HG03378 (cell line): ENCODE data around the gene TTC7B.

Experiments used
- ATAC-seq: cut with Tn5 transposase; IDR thresholded peaks from one replicate; pipeline ENCODE4 v1.9.1; 2021; ENCODE audit warnings: mild to moderate bottlenecking, moderate library complexity; ENCODE audit not compliant: unreplicated experiment

TTC7B gene

DNA sequence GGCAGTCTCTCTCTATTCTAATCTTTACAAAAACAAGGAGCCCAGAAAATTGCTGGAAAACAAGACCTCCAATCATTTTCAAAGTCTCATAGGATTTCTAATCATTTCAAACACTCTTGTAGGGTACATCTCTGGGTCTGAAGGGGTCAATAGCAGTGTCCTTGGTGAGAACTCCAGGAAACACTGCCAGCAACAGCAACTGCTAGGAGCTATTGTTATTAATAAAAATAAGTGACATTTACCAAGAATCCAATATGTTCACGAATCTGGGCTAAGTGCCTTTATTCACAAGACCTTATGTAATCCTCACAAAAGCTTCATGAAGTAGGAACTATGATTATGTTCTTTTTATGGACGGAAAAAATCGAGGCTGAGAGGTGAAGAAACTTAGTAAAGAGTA, 72.8 kb downstream of the TTC7B start:
- ATAC-seq, result no peak

DNA sequence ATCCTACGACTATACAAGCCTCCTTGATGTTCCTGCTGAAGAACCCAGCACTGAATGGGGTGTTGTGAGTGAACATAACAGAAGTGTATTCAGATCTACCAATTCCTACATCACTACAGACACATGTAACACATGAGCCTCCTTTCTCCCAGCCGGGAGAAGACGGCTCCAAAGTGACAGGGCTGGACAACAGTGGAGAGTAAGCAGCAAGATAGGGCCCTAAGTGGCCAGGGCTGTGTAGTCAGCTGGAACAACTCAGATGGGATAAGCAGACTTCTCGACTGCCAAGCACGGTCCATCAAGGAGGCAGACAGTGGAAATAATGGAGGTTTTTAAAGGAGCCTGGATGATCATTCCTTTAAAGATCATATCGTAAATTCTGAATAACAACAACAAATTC, 73.5 kb downstream of the TTC7B start:
- ATAC-seq, result no peak

DNA sequence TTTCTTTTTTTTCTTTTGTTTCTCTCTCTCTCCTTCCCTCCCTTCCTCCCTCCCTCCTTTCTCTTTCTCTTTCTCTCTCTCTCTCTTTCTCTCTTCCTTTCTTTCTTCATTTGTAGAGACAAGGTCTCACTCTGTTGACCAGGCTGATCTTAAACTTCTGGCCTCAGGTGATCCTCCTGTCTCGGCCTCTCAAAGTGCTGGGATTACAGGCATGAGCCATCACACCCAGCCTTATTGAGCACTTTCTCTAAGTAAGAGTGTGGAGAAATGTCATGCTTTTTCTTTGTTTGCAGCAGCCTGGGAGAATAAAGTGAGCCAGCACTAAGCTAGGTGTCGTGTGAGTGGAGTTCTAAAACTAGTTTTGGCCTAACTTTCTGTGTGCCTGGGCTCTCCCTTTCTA, 74.0 kb downstream of the TTC7B start:
- ATAC-seq, result no peak

DNA sequence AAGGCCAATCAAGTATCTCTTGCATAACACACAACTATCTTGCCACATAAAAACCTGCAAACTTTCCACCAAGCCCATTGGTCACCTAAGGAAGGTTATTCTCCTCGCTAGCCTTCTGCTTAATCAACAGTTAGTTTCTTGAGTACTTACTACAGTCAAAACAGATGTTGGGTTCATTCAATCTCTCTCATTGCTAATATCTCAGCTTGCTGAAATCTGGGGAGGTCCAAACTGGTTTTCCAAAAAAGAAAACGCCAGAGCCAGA, 74.6 kb downstream of the TTC7B start:
- ATAC-seq, result no peak

DNA sequence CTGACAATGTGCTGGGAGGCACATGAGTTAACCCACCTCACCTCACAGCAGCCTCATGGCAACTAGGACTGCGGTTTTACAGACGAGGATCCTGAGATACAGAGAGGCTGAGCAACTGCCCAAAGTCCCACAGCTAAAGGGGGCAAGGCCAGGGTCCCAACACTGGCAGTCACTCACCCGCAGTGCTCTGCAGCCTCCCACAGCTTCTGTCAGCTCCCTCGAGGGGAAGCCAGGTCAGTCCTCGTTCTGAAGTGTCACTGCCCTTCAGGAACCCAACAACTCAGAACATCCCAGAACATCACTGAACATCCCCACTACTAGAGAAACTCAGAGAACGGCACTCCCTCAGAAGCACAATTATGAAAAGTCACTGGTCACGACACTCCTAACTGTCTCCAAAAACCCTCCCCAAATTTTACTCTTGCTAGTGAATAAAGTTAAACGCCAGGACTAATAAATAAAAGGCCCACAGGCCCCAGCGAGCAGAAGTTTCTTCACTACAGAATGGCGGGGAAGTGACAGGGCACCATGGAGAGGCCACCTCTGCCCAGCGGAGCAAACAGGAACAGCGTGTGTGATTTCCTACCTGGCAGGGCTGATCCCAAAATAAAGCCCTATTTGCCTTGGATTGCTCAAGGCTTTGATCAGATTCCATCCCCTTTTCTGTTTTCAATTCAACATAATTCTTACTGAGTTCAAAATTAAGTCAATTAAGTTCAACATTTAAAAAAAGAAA, 75.1 kb downstream of the TTC7B start:
- no peak for ATAC-seq

DNA sequence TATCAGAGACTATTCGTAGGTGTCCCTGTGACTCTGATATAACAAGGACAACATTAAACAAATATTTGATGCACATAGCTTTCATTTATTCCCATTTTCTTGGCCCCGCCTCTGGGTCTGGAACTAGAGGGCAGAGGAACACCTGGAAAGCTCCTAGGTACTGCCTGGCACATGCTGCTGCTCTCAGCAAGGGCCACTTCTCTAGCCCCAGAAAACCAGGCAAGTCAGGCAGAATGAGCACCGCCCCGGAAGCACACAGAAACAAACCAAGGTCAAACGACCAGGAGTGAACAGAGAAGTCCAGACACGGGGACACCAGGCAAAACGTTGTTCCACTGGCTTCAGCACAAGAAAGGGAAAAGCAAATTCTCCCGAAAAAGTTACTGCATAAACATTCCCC, 76.1 kb downstream of the TTC7B start:
- ATAC-seq, result no peak

DNA sequence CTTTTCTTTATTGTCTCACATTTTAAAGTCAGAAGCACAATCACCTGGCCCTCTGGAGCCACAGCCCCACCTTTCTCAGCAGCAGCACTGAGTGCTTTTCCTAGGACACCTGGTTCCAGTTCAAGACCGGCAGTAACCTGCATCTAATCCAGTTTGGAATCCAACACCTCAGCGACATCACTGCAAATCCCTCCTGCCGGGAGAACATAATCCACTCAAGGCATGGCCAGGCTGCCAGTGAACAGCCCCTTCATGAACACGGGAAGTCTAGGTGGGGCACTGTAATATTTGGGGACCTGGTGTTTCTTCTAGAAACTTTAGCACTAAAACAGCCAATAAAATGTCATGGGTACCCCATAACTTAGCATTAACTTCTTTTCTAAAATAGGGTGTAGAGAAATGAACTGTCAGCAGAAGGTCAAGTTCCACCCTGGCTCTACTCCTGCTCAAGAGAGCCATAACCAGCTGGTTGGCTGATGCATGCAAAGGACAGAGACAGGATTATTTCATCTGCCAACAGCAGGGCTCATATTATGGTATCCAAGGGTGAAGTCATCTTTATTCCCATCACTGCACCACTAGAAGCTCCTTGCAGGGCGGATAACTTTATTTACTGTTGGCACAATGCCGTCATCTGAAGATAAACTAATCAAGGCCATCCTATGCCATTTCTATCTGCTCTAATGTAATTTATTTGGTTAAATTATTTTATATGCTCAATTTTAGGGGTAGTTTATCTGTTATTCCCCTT, 76.7 kb downstream of the TTC7B start:
- ATAC-seq, result no peak

DNA sequence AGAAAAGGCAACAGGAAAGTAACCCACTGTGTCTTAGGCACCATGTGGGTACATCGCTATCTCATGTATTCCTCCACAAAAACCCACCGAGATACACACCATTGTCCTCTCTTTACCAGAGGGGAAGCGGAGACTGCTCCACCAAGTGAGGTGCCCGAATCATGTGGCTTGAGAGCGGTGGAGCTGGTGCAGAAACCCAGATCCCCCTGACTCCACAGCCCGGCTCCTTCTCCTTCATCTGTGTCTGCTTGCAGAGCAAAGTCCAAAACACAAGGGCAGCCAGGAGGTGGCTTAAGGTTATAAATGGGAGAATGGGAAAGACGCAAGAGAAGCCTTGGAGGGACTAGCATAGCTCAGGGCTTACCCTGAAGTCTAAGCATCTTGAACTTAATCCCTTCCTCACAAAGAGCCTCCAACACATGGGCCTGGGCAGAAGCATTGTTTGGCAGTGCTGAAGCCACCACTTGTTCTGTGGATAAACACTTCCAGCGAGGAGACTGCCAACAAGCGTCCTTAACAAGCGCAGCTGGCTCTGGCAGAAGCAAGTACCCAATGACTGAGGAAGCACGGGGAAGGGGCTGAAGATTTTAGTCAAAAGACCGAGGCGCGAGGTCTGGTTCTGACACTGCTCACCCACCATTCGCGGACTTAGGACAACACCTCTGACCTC, 83.0 kb downstream of the TTC7B start:
- no peak for ATAC-seq

DNA sequence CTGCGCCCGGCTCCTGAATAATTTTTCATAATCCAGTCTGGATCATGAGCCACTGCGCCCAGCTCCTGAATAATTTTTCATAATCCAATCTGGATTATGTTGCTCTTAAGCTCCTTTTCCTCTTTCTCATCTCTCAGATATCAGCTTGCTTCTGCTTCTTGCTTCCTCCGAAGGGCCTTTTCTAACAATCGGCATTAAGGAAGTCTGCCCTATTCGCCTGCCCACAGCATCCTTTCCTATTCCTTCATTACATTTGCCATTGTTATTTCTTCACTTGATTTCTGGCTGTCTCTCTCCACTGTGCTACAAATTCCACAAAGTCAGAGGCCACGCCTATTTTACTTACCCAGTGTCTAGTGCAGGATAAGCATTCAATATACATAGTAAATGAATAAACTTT, 83.5 kb downstream of the TTC7B start:
- no peak for ATAC-seq

DNA sequence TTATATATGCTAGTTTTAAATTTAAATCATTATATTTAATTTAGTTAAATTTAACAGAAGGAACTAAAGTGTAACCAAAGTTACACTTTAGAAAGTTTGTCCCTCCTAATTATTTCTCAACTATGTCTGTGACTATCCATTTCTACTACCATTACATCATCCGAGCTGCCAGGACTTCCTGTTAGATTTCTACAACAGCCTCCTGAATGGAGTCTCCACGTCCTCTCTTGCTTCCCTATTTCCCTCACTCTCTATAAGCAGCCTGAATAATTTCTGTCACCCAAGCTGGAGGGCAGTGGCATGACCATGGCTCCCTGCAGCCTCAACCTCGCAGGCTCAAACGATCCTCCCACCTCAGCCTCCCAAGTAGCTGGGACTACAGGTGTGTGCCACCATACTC, 84.1 kb downstream of the TTC7B start:
- ATAC-seq, result no peak

DNA sequence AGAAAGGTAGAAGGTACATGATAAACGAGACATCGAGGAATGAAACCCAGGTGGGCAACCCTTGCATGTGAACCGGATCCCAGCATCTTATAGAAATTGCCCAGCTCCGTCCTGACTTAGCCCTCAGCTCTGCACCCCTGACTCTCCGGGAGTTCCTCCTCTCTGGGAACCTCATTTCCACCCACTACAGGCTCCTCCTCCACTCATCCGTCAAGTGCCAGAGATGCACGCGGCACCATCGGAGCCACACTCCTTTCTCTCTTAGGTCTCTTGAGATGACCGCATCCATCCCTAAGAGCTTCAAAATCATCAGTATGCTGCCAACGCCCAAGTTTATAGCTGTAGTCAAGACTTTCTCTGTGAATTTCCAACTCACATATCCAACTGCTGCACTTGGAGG, 84.7 kb downstream of the TTC7B start:
- no peak for ATAC-seq

DNA sequence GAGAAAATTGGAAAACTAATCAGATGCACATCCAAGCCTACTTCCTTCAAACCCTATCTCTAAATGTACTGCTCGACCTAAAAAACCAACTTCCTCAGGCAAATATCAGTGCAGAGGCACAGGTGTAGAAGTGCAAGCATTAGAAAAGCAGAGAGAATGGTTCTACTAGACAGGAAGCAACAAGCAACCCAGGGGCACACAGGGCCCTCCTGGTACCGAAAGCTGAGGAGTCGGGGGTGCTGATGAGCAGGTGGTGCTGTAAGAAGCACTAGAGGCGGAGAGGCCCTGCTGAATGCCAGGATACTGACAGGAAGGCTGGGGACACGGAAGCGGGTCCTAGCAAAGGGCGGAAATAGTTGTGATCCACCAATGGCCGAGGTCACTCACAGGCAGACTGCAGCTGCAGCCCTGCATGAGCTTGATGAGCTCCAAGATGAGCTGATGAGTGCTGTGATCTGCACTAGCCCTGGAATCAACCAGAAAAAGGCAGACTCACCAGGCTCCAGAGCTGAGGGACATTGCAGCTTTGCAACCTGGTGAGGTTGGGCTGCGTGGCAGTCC, 85.9 kb downstream of the TTC7B start:
- ATAC-seq, result no peak

DNA sequence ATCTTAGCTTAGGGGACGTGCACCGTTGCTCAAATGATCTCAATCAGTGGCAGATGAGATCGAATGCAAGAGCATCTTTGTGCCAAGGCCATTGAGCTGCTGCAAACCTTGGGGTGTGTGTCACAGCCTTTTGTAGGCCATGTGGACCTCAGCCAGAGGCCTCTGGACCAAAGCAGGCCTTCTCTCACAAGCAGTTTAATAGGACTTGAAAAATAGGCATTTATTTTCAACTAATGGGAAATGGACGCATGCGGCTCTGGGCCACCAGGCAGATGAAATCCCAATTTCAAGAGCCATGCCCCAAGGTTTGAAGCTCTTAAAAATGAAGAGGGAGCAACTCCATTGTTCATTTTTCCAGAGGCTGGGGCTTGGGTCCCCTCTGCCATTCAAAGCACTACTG, 87.3 kb downstream of the TTC7B start:
- ATAC-seq, result no peak

DNA sequence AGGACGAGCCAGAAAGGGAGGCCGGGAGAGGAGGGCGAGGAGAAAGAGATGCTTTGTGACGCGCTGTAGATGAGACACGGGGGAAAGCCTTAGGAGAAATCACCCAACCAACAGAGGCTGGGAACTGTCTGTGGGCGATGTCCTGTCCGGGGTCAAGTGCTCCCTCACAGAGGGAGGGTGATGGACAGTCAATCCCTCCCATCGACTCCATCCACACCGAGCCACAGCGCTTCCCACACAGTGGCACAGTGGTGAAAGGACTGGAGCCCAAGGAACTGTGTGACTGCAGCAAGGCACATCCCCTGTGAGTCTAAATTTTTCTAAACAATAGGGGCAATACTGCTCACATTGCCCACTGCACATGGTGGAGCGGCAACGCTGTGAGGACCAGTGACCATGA, 89.1 kb downstream of the TTC7B start:
- ATAC-seq, result no peak

DNA sequence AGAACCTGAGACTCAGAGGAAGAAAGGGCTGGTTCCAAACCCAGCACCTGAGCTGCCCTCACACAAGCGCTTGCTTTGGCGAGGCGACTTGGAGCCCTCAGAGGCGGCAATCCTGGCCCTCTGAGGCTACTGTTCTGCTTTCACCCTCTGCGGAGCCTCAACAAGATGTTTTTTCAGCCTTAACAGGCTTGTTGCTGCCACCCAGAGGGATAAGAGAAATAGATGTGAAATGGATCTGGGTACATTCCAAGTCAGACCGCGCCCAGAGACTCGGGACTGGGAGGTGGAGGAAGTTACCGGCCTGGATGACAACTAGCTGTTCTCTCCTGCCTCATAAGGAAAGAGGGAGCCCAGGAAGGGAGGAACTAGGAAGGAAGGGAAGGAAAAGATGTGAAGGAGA, 89.6 kb downstream of the TTC7B start:
- ATAC-seq, result no peak

DNA sequence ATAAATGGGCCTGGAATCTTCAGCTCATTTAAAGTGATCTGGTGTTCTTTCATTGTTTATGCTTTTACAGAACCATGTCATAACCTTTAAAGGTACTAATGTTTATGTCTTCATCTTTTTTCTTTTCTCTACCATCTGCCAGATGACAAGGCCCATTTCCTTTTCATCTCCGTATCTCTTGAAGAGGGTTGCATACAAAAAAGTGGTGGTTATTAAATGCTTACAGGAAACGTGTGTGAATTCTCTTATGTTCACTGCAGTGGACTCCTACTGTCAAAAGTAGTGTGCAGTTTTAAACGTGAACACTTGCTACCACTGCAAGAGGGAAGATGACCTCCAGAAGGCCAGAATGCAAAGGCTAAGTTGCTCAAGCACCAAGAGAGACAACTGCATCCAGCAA, 91.4 kb downstream of the TTC7B start:
- ATAC-seq, result no peak

DNA sequence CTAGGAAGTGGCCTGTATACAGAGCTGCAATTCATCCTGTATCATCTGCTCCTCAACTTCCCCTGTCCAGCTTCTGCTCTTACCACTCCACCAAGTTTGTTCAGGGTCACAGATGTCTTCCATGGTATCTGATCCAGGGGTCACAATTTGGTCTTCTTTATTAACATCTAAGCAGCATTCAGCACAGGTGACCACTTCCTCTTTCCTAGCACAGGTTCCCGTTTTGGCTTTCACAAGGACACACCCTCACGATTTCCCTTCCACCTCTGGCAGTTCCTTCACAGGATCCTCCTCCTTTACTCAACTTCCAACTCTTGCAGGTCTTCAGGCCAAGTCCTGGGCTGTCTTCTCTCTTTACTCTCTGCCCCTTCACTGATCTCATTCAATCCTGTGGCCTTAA, 93.6 kb downstream of the TTC7B start:
- no peak for ATAC-seq

DNA sequence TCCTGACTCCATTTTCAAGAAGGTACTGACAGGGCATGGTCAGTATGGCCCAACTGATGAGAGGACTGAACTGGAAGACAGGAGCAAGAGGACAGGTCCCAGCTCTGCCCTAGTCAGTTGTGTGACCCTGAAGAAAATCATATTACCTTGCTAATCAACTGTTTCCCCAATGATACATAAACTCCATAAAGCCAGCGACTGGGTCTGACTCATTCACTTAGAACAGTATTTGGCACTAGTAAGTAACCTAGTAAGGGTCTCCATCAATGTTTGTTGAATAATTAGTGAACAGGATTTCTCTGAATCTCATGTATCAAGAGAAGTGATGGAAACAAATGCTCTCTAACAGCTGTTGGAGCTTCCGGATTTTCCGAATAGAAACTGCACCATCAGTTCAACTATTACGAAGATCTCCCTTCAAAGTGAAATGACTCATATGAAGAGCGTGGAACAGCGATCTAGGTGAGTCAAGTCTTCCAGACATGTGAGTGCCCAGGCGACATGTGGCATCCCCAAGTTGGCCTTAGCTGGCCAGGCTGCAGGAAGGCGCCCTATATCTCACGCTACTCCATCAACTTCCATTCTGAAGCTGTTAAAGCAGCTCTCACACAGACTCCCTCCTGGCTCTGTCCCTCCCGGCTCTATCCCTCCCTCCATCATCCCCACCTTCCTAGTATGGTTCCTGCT, 94.5 kb downstream of the TTC7B start:
- ATAC-seq, result no peak

DNA sequence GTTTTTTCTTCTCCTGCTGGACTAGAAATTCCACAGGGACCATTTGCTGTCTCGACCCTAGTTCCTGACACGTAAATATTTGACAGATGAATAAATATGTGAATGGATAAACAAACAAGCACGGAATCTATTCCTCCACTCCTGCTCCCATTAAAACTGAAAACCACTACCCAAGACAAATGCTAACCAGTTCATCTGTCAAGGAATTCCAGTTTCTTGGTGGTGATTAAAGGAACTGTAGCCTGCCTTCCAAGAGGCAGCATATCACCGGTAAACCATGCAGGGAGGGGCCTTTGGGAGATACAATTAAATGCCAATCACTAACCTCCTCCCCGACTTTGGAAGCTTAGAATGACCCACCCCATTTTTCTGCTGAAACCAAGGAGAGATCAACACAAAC, 95.4 kb downstream of the TTC7B start:
- ATAC-seq, result no peak

DNA sequence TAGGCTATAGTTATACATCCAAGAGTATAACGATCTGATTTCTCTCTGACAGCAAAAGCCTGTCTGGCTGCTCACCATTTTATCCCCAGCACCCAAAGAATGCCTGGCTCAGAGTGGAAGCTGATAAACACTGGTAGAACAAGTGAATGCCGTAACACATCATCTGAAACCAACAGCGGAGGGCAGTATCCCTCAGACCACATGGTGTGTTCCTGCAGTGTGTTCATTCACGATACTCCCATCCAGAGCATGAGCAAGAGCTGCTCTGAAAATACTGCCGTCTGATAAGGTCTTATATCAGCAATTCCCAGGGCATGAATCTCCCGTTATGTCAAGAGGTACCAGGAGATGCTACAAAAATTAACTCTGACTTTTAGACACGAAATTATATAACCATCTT, 95.9 kb downstream of the TTC7B start:
- no peak for ATAC-seq

DNA sequence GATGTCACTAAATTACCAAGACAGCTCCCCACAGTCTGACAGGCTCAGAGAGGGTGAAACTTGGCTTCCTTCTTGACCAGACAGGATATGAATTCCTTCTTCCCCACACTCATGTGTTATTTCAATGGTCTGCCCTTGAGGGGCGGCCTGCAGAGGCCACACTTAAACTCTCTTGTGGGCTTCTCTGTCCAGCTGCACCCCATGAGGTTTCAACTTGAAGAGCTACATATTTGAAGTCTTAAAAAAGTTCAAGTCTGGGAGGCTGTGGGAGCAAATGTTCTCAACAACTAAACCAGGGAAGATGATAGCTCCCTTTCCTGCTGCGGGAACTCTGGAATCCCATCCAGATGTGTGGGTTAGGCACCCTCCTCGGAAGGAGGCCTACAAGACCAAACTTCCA, 98.3 kb downstream of the TTC7B start:
- no peak for ATAC-seq

DNA sequence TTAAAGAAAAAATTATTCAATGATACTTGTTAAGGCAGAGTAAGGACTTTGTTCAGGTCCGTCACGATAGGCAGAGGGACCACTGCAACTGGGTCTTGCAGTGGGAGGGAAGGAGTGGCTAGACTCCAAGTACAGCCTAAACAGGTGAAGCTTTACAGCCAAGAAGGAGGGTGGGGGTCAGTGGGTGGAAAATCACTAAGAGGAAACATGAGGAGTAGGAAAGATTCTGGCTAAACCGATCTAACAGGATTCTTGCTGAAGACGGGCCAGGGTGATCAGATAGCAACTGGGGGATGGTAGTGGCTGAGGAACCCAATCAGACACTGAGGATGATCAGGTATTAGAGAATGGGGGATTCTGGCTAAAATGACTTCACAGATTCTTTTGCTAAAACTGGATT, 100.2 kb downstream of the TTC7B start:
- no peak for ATAC-seq
